Measurements from ENCODE around the gene UGT1A9. TPM values are rescaled to one million over a fixed set of nuclear protein-coding genes. Genes with fewer than 3 reads are reported as not detected.

Gene UGT1A9
- total and polyA plus RNA-seq, 2 experiments from 2014 or later, result not detected

- WGBS, 2 experiments (ENCODE audit: low coverage in 1 of 2, low lambda C conversion rate in 2 of 2, missing lambda C conversion rate in 2 of 2), result 49 to 51% methylated on average over 8 of the region's 8 CpGs
Observed at GRCh38 chr2:233811732-233812131, 140.0 kb downstream of the UGT1A9 start.

DNA sequence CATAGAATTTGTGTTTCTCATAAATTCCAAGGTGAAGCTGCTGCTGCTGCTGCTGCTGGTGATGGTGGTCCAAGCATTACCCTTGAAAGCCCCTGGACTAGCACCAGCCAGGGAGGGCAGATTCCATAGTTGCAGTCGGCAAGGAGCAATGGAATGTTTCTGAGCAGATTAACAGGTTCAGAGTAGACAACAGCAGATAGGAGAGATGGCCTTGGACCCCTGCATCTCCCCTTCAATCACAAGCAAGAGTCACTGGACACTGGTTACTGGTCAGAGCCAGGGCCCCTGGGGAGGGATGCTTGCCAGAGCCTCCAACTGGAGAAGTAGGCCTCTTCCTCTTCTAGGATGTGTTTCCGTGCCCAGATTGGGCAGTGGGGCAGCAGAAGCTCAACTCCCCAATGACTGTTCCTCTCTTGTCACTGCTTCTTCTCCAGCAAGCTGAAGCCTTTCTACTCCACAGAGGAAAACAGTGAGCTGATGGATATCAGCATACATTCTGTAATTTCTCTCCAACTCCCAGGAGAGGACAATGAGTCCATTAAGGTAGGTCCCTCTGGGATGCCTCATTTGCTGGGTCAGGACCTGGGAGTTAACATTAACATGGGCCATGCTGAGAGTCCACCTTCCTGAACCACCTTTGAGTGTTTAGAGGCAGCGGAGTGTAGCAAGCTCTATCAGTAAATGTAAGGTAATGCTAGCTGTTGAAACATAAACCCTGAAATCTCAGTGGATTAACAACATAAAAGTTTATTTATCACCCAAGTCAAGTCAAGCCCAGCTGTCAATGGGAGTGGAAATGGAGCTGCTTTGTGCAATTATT is 141.7 kb downstream of the UGT1A9 start:
- Histone ChIP-seq H3K4me1 (ENCODE audit: insufficient read depth) (peaks cover 3% of the 10 kb centered on the region; the same call in 1 of the 2 replicates), H3K4me2 (ENCODE audit: unreplicated experiment) (no peak overlapping the region), H3K27ac (no peak overlapping the region), H3K4me3 (no peak overlapping the region), H3K9me2 (ENCODE audit: insufficient read depth) (no peaks in the 10 kb centered on the region), H4K20me1 (ENCODE audit: insufficient read depth) (no peaks in the 10 kb centered on the region), H3K9ac (no peak overlapping the region), H3K36me3 (ENCODE audit: low read depth) (no peaks in the 10 kb centered on the region), H3F3A (ENCODE audit: insufficient read depth) (no peaks in the 10 kb centered on the region), H3K9me3 (ENCODE audit: low read depth) (no peaks in the 10 kb centered on the region), H3K27me3 (replicated peaks; ENCODE audit: insufficient read depth) (peaks cover 15% of the 10 kb centered on the region), H3K79me2 (ENCODE audit: insufficient read depth) (no peaks in the 10 kb centered on the region), H2AFZ (no peak overlapping the region)
- no peak for DNase-seq
- in situ Hi-C loops (cut with MboI), result no loop called here
- 42 to 58% methylated on average over 3 of the region's 3 CpGs for WGBS, 2 experiments (ENCODE audit: low coverage in 1 of 2, low lambda C conversion rate in 2 of 2, missing lambda C conversion rate in 2 of 2)
- TF ChIP-seq EZH2phosphoT487 (IDR thresholded peaks at IDR 0.05; ENCODE audit: insufficient read depth, low read depth), result no peak
- no peak for TF ChIP-seq EZH2 (IDR thresholded peaks at IDR 0.05; ENCODE audit: insufficient read depth, poor library complexity, severe bottlenecking)

More at GRCh38 chr2:233811732-233812131, 140.0 kb downstream of the UGT1A9 start:
- Histone ChIP-seq H3K4me2 (ENCODE audit: unreplicated experiment) (no peak overlapping the region), H3K27ac (no peak overlapping the region), H3F3A (ENCODE audit: insufficient read depth) (no peaks in the 10 kb centered on the region), H3K36me3 (ENCODE audit: low read depth) (no peaks in the 10 kb centered on the region), H3K9me3 (ENCODE audit: low read depth) (no peaks in the 10 kb centered on the region), H3K4me1 (ENCODE audit: insufficient read depth) (peaks cover 3% of the 10 kb centered on the region; the same call in 1 of the 2 replicates), H2AFZ (no peak overlapping the region), H3K27me3 (replicated peaks; ENCODE audit: insufficient read depth) (peaks cover 15% of the 10 kb centered on the region), H3K9ac (no peak overlapping the region), H3K9me2 (ENCODE audit: insufficient read depth) (no peaks in the 10 kb centered on the region), H3K79me2 (ENCODE audit: insufficient read depth) (no peaks in the 10 kb centered on the region), H4K20me1 (ENCODE audit: insufficient read depth) (no peaks in the 10 kb centered on the region), H3K4me3 (no peak overlapping the region)
- in situ Hi-C loops (cut with MboI), result no loop called here
- TF ChIP-seq EZH2 (IDR thresholded peaks at IDR 0.05; ENCODE audit: insufficient read depth, poor library complexity, severe bottlenecking) (no peak), EZH2phosphoT487 (IDR thresholded peaks at IDR 0.05; ENCODE audit: insufficient read depth, low read depth) (no peak)
- no peak for DNase-seq

- no peak for TF ChIP-seq EZH2phosphoT487 (IDR thresholded peaks at IDR 0.05; ENCODE audit: insufficient read depth, low read depth)
- DNase-seq, result no peak
- in situ Hi-C loops (cut with MboI), result no loop called here
Observed at GRCh38 chr2:233814056-233814835, 142.5 kb downstream of the UGT1A9 start.

GRCh38 chr2:233815861-233816260 is 144.2 kb downstream of the UGT1A9 start:
- 34 to 35% methylated on average over 6 of the region's 6 CpGs for WGBS, 2 experiments (ENCODE audit: low coverage in 1 of 2, low lambda C conversion rate in 2 of 2, missing lambda C conversion rate in 2 of 2)
- no peaks in the 10 kb centered on the region for H3K9me3 ChIP-seq (ENCODE audit: low read depth)
- TF ChIP-seq EZH2phosphoT487 (IDR thresholded peaks at IDR 0.05; ENCODE audit: insufficient read depth, low read depth), result no peak
- no peak for TF ChIP-seq EZH2 (IDR thresholded peaks at IDR 0.05; ENCODE audit: insufficient read depth, poor library complexity, severe bottlenecking)
- H3K9ac ChIP-seq, result no peak overlapping the region
- no peak overlapping the region for H3K4me3 ChIP-seq
- peak; percentile 27 for DNase-seq
- no peak overlapping the region for H3K4me2 ChIP-seq (ENCODE audit: unreplicated experiment)
- H2AFZ ChIP-seq, result no peak overlapping the region
- peaks cover 8% of the 10 kb centered on the region for H3K27me3 ChIP-seq (replicated peaks; ENCODE audit: insufficient read depth)
- no peaks in the 10 kb centered on the region for H3K79me2 ChIP-seq (ENCODE audit: insufficient read depth)
- in situ Hi-C loops (cut with MboI), result no loop called here
- H3K27ac ChIP-seq, result no peak overlapping the region
- no peaks in the 10 kb centered on the region for H3F3A ChIP-seq (ENCODE audit: insufficient read depth)
- H3K9me2 ChIP-seq (ENCODE audit: insufficient read depth), result no peaks in the 10 kb centered on the region
- no peaks in the 10 kb centered on the region for H3K36me3 ChIP-seq (ENCODE audit: low read depth)
- no peaks in the 10 kb centered on the region for H4K20me1 ChIP-seq (ENCODE audit: insufficient read depth)
- peaks cover 3% of the 10 kb centered on the region; the same call in 1 of the 2 replicates for H3K4me1 ChIP-seq (ENCODE audit: insufficient read depth)

More at GRCh38 chr2:233814056-233814835, 142.5 kb downstream of the UGT1A9 start:
- Histone ChIP-seq H3K36me3 (ENCODE audit: low read depth) (no peaks in the 10 kb centered on the region), H3K4me3 (no peak overlapping the region), H3K4me2 (ENCODE audit: unreplicated experiment) (no peak overlapping the region), H3K9me2 (ENCODE audit: insufficient read depth) (no peaks in the 10 kb centered on the region), H2AFZ (no peak overlapping the region), H3K9me3 (ENCODE audit: low read depth) (no peaks in the 10 kb centered on the region), H4K20me1 (ENCODE audit: insufficient read depth) (no peaks in the 10 kb centered on the region), H3K27me3 (replicated peaks; ENCODE audit: insufficient read depth) (peaks cover 14% of the 10 kb centered on the region), H3F3A (ENCODE audit: insufficient read depth) (no peaks in the 10 kb centered on the region), H3K9ac (no peak overlapping the region), H3K27ac (no peak overlapping the region), H3K4me1 (ENCODE audit: insufficient read depth) (peaks cover 3% of the 10 kb centered on the region; the same call in 1 of the 2 replicates), H3K79me2 (ENCODE audit: insufficient read depth) (no peaks in the 10 kb centered on the region)
- 26 to 40% methylated on average over 2 of the region's 2 CpGs for WGBS, 2 experiments (ENCODE audit: low coverage in 1 of 2, low lambda C conversion rate in 2 of 2, missing lambda C conversion rate in 2 of 2)
